Measurements from ENCODE around the gene FGR.
"Not testable (repeated sequence)": the region's sequence is repeated elsewhere in the genome, so short reads cannot be mapped to it uniquely, and the experiment has no call there.

The FGR gene

DNA sequence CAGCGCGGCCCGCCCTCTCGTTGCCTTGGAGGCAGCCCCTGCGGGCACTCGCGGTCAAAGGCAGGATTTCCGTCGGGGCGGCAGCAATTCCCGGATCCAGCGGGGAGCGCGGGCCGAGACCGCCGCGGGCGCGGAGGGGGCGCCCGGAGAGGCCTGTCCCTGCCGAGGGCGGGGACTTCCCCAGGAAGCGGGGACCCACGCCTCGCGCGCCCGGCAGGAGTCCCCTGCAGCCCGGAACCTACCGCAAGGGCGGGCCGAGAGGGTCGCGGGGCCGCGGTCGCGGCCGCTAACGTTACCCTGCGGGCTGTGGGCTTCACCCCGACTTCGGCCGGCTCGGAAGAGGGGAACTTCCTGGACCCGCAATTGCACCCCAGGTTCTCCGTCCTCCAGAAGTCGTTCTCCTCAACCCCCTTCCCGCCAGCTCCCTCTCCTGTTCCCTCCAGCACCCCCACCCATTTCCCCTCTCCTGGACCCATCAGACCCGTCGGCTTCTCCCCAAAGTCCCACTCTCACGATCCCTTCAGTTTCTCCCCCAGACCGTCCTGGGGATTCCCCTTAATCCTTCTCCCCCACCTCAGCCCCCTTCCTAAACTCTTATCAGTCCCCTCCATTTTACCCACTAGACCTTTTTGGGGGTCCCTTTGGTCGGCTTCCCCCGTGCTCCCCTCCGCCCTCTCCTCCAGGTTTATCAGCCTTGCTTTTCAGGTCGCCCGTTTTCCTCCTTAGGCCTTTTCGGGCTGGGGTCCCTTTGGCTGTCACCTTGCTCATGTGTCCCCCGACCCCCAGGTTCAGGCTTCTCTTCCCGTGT is 604 bp downstream of the FGR start:
- DNase-seq (ENCODE audit: low read depth): no peak

DNA sequence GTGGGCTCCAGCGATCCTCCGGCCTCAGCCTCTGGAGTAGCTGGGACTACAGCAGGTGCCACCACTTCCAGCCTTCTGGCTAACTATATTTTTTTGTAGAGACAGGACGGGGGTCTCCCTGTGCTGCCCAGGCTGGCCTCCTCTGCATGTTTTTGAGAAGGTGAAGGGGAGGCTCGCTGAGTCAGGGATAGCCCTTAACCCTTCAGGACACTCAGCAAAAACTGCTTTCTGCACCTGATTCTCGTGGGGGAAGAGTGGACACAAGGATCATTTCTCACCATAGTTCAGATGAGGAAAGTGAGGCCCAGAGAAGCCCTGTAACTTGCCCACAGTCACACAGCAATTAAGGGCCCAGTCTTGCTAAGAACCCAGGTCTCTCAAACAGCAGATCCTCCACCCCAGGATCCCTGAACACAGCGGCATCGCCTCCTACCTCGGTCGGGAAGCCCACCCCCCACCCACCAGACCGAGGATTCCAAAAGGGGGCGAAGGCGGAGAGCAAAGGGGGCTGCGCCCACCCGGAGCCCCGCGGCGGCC is 1.3 kb downstream of the FGR start:
- no peak for DNase-seq (ENCODE audit: low read depth)

DNA sequence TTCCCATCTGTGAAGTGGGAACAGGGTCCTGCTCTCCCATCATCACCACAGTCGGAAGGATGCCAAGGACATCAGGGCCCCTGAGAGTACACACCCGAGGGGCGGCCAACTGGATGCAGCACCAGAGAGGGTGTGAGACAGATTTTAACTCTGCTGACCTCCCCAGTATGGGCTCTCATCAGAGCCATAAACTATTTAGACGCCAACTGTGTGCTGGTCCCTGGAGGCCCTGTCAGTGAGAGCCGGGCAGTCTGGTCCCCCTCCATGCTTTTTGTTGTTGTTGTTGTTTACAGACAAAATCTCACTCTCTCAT is 1.7 kb downstream of the FGR start:
- no peak for DNase-seq (ENCODE audit: low read depth)

DNA sequence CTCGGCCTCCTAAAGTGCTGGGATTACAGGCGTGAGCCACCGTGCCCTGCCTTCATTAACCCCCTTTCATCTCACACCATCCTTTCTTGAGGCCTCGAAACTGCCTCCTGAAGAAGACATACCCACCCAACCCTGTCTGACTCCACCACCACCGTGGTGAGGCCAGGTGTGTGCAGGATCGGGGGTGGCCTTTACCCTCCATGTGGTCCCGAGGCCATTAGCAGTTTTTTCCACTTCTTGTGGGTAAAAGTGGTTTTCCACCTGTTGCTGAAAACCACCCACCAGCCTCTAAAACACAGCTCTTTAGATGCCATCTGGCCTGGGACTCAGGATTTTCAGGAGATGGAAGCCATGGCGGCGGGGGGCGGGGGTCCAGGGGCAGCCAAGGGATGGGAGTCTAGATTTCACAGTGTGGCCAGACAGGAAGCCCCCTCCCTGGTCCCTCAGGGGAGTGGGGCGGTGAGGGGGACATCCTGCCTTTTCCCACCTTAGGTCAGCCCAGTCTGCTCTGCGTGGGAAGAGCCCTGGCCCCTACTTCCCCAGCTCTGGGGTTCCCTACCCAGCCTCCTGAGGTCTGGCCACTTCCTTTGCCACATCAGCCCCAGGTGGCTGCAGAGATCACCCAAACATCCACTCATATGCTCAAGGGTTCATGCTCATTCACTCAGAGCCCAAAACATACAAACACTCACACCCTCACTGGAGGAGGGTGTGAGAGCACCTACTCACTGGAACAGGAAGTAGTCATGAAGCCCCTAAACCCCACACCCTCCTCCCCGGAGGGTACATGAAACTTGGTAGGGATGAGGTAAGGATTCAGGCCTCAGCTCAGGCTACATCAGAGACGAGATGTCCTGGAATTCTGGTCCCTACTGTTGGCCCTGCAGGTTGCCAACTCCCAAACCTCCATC is 2.3 kb downstream of the FGR start:
- DNase-seq (ENCODE audit: low read depth): no peak

DNA sequence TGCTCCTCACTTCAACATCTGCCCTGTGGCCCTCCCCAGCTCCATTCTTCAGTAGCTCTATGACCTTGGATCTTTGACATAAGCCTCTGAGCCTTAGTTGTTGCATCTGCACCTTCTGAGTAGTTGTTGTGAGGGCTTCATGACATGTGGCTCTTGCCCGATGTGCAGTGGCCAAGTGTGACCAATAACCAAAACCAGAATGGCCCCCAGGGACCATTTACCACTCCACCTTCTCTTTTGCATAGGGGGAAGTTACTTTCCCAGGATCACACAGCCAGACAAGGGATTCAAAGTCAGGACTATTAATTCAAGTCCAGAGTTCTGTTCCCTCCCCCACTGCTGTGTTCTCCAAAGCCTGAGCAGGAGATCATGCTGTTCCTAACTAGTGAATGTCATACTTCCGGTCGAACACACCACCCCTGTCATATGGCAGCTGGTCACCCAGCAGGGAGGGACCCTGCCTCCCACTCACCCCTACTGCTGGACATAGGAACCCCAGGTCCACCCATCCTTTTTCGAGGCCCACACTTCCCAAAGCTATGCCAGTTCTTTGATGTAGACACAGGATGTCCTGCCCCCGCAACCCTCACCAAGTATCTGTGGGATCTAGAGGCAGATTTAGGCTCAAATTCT is 4.0 kb downstream of the FGR start:
- DNase-seq (ENCODE audit: low read depth): no peak

DNA sequence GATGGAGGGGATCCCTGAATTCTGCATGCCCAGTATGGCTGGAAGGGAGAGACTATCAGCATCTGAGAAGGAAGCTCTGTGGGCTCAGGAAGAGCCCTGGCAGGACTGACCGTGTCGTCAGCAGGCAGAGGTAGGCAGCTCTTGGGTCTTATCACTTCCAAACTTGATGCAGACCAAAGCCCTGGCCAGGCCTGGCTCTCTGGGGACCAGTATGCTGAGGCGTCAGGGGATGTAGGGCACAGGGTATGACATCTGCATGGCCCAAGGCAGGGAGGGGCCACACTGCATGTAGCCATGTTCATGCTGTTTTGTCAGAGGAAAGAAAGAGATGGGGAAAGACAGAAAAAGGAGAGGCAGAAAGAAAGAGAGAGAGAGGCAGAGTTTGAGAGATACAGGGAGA is 6.3 kb downstream of the FGR start:
- no peak for DNase-seq (ENCODE audit: low read depth)

DNA sequence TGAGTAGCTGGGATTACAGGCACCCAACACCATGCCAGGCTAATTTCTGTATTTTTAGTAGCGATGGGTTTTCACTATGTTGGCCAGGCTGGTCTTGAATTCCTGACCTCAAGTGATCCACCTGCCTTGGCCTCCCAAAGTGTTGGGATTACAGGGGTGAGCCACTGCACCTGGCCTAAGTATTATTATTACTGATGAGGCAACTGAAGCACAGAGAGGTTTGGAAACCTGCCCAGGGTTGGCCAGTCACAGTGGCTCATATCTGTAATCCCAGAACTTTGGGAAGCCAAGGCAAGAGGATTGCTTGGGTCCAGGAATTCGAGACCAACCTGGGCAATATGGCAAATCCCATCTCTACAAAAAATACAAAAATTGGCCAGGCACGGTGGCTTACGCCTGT is 7.3 kb downstream of the FGR start:
- DNase-seq (ENCODE audit: low read depth): not testable (repeated sequence)

DNA sequence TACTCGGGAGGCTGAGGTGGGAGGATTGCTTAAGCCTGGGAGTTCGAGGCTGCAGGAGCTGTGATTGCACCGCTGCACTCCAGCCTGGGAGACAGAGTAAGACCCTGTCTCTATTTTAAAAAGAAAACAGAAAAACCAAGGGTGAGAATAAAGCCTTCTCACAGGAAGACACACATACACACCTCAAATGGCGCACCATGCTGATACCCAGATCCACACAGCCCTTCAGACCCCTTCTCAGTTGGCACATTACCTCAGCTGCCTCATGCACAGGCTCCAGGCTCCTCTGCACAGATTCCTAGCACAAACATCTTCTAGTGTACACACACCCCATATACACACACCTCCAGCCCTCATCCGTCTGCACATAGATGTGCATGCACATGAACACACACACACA is 7.9 kb downstream of the FGR start:
- no peak for DNase-seq (ENCODE audit: low read depth)

DNA sequence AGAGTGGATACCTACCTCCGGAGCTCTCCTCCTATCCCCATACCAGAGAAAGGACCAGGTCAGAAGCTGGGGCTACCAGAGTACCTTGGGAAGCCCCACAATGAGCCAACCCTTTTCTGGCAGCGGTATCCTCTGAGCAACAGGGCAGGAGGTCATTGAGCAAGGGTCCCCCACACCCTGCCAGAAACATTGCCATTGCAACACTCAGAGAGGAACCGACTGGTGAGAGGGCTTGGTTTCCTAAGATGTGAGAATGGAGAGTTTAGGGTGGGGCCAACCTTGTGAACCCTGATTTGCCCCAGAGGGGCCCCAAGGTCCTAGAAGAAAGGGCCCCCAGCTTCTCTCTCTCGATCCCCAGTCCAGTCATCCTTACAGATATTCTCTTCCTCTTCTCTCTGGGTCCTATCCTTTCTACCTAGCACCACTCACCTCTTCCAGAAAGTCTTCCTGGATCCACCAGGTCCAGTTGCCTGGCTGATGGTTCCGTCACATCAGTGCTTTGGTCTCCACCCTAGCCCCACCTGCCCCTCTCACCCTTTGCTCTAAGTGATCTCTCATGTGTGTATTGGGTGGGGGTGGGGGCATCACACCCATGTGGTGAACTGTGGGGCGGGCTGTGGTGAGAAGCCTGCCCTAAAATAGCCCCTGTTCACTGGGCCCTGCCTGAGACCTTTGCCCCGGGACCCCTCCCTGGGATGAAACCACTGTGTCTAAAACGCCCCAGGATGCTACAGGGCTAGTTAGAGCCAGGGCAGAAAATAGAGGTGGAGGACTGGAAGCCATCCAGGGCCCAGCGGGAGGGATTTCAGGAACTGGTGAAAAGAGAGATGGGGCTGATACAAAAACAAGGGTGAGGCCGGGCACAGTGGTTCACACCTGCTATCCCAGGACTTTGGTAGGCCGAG is 8.7 kb downstream of the FGR start:
- DNase-seq (ENCODE audit: low read depth): no peak

DNA sequence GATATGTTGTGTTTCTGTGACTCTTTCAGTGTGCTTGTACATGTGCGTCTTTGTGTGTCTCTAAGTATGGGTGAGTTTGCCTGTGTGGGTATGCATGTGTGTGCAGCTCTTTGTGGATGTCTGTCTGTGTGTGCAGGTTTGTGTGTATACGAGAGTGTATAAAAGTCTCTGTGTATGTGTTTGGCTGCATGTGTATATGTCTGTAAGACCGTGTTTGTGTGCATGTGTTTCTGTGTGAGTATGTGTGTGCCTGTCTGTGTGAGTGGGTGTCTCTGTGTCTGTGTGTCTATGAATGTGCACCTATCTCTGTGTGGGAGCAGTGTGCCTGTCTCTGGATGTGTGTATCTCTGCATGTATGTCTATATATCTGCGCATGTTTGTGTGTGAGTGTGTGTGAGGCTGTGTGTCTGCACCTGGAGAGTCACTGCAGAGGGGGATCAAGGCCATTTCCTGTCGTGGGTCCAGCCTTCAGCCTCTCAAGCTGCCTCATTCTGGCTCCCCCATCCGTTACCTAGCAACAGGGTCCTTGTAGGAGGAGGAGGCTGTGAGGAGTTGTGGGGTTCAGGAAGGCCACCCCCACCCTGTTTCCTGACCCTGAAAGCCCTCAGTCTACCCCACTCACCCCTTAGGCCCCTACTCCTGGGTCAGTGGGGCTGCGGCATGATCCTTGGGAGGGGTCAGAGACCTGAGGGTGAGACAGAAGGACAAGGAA is 10.4 kb downstream of the FGR start:
- no peak for DNase-seq (ENCODE audit: low read depth)

DNA sequence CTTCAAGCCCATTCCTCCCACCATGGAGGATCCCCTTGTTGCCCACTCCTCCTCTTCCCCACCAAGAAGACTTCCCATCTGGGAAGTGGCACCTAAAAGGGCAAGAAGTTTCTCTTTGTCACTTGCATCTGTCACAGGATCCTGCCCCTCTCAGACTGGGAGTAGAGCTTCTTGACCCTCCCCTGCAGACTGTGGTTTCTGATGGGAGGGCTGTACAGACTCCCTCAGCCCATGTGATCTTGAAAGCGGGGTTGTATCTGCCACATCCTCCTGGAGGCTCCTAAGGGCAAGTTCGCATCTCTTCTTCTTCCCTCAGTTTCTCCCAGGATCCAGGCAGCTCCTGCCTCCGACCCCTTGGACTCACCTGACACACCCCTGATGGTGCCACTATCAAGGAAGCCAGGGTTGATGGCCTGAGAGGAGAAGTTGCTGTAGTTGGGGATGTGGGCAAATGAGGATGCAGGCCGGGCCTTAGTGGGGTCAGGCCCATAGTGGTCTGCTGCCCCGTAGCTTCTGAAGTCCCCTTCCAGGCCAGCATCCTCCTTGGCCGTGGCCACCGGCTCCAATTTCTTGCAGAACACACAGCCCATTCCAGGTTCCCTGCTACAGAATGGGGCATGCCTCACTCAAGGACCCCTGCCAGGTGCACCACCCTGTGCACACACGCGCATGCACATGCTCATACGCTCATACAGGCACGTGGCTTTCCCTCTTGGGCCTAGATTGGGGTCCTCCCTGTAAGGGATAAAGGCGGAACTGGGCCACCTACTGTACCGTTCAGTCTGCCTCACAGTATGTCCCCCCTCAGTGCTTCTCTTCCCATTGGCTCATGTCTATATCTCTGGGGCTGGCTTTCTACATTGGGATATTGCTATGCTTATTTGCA is 11.4 kb downstream of the FGR start:
- no peak for DNase-seq (ENCODE audit: low read depth)

DNA sequence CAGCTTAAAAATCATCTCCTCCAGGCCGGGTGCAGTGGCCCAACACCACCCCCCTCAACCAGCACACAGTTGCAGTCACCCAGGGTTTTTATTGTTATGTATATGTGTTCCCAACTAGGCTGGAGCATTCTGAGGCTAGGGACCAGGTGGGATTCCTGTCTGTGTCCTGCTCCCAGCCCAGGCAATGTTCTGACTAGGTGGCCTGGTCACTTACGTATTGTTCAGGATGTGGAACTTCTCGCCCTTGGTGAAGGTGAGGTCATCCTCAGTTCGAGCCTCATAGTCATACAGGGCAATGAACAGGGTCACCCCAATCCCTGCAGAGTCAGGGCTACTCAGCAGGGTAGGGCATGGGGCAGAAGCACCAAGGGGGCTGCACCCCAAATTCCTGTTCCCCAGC is 12.2 kb downstream of the FGR start:
- DNase-seq (ENCODE audit: low read depth): no peak

DNA sequence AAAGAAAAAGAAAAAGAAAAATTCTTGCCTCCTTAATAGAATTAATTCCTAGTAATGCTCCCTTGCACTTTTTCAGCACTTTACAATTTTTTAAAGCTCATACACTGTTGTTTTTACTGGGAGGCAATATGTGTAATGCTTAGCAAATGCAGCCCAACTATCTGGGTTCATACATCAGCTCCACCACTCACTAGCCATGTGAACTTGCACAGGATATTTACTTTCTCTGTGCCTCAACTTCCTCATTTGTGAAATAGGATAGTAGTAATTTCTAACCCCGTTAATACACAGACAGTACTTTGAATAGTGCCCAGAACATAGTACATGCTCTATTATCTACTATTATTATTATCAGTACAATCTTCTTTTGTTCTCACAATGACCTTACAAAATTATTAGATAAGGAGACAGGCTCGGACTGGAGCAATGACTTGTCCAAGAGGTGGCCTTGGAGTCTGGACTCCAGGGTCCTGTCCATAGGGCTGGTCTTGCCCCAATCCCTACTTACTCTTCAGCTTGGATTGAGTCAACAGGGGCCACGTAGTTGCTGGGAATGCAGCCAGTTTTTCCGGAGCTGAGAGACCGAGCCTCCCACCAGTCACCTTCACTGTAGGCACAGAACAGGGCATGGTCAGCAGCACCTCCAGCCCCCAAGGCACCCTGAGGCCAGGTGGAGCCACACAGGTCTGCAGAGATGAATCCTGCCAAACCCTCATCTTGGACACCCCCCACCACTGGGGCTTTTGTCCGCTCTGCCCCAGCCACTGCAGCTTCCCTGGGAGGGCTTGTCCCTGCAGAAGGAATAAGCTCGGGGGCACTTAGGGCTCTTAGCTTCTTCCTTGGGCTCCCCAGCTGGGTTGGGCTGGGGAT is 13.7 kb downstream of the FGR start:
- no peak for DNase-seq (ENCODE audit: low read depth)

DNA sequence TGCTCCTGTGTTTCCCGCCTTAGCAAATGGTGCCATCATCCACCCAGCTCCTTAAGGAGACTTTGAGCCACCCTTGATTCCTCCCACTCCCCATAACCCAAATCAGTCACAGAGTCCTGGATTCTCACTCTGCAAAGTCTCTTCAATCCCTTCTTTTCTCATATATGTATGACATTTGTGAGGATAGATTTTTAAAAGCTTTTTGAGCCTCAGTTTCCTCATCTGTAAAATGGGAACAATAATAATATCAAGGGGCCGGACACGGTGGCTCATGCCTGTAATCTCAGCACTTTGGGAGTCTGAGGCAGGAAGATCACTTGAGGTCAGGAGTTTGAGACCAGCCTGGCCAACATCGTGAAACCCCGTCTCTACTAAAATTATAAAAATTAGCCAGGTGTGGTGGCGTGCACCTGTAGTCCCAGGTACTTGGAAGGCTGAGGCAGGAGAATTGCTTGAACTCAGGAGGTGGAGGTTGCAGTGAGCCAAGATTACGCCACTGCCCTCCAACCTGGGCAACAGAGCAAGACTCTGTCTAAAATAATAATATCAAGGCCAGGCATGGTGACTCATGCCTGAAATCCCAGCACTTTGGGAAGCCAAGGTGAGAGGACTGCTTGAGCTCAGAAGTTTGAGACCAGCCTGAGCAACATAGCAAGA is 15.1 kb downstream of the FGR start:
- not testable (repeated sequence) for DNase-seq (ENCODE audit: low read depth)

DNA sequence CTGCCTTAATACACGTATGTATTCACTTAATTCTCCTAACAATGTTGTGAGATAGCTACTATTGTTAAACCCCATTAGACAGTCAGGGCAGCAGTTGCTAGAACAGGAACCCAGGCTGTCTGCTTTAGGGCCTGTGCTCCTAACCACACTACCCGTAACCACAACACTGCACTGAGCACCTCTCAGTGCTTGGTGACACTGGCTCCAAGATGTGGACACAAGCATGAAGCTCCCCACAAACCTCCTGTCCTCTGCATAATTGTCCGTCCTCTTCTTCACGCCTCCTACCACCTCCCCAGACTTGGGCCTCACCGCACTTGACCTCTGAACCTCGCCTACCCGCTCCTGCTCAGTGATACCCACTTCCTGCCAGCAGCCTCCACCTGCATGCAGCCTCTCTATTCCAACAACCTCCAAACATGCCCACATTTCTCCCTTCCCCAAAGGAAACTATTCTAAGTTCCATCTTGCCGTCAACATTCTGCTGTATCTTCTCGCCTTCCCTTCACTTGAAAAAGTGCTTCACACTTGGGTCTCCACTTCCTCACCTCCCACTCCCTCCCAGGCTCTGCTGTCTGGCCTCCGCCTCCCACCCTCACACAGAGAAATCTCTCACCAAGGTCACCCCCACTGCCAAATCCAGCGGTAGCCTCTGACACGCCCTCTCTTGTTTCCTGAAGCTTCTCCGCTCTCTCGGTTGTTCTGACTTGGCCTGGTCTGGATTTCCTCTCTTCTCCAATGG is 16.5 kb downstream of the FGR start:
- no peak for DNase-seq (ENCODE audit: low read depth)

DNA sequence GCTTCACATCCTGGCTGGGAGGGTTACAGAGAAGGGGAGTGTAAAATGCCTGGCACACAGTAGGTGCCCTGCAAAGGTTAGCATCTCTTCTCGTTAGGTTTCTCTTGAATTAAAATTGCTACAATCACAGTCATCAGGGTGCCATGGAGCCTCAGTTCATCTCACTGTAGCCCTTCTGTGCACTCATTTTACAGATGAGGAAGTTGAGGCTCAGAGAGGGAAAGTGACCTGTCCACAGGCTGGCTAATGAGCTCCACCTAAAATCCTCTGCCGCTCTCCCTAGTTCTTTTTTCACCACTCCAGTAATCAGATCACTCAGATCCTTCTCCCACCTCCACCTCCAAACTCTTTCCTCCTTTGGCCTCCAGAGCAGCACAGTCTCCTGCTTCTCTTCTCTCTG is 17.6 kb downstream of the FGR start:
- no peak for DNase-seq (ENCODE audit: low read depth)

DNA sequence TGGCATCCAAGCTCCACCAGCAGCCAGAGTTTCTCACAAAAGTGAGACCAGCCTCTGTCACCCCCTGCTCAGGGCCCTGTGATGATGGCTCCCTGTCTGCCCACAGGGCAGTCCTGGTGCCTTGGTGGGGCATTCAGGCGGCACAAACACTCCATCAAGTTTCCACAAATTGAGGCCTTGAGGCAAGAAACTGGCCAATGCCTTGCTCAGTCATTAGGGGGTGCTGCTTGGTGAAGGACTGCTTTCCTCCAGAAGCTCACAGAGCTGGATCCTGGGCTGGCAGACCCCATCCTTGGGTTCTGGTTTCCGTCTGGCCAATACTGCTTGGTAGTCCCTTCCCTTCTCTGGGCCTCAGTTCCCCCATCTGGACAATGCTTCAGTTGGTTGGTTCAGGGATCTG is 18.5 kb downstream of the FGR start:
- DNase-seq (ENCODE audit: low read depth): no peak
